ENCODE measurements around the gene PSMG1. TPM values are rescaled to one million over a fixed set of nuclear protein-coding genes. Genes with fewer than 3 reads are reported as not detected.

The PSMG1 gene
- 10 to 100 TPM; 44.6 to 44.8 TPM for total RNA-seq

GRCh38 chr21:39183272-39184049, at the start of gene PSMG1:
Gene PSMG1 (minus strand): TSS chr21:39183451. CDS start chr21:39183385, 66 bp downstream.

Other genes with a start within 250 kb of the PSMG1 start
- 10 to 100 TPM; 39.2 to 41.4 TPM for gene BRWD1, start 130.2 kb upstream of the PSMG1 start, total RNA-seq
- gene HMGN1, start 165.6 kb upstream of the PSMG1 start, total RNA-seq, result 100 to 1,000 TPM; 328 to 356 TPM